Activated T-helper 2 cell treated with anti-CD3 and anti-CD28 coated beads, Interferon-gamma antibody, Interleukin-2, Interleukin-4, amounts not matched to agents 10 μg/mL and 5 μg/mL and 100 μg/mL, durations not matched to agents 14 hours and 24 hours and 36 hours (primary cell): ENCODE results near the gene FLRT2. TPM values are rescaled to one million over a fixed set of nuclear protein-coding genes. Genes with fewer than 3 reads are reported as not detected.

Experiments used
- DNase-seq: peaks from one replicate; pipeline ENCODE4 v3.0.0; 2021; ENCODE audit warnings: low spot score
- H3K27ac Mint-ChIP-seq: one replicate; pipeline ENCODE4 v1.8.0; 2021; ENCODE audit warnings: mixed read lengths
- H3K27me3 Mint-ChIP-seq: one replicate; pipeline ENCODE4 v1.8.0; 2021; ENCODE audit warnings: low read depth, mixed read lengths
- H3K36me3 Mint-ChIP-seq: one replicate; pipeline ENCODE4 v1.8.0; 2021; ENCODE audit warnings: low read depth, mixed read lengths
- H3K4me1 Mint-ChIP-seq: one replicate; pipeline ENCODE4 v1.8.0; 2021; ENCODE audit warnings: low read depth, mixed read lengths
- H3K4me3 Mint-ChIP-seq: one replicate; pipeline ENCODE4 v1.8.0; 2021; ENCODE audit warnings: low read depth, mild to moderate bottlenecking, moderate library complexity, mixed read lengths
- H3K9me3 Mint-ChIP-seq: one replicate; pipeline ENCODE4 v1.8.0; 2021; ENCODE audit warnings: mixed read lengths
- intact Hi-C: fragments of 100-400 bp; cut with micrococcal nuclease; formaldehyde crosslinking; loops from one replicate; pipeline ENCODE4 v1.15.1; 2023
- total RNA-seq: library from RNA; stranded (reverse); gene quantifications from 2 replicates; pipeline ENCODE4 v1.2.3, GENCODE V29; 2022

The FLRT2 gene
- total RNA-seq, 1 donor from 2014 or later, result not detected

- peaks cover 69% of the 10 kb centered on the region for H3K27me3 Mint-ChIP-seq
- peaks cover 8% of the 10 kb centered on the region for H3K4me1 Mint-ChIP-seq
- no peak overlapping the region for H3K27ac Mint-ChIP-seq
- DNase-seq, result no peak
- intact Hi-C loops, result no loop called here
- H3K9me3 Mint-ChIP-seq, result no peaks in the 10 kb centered on the region
- no peak overlapping the region for H3K4me3 Mint-ChIP-seq
- H3K36me3 Mint-ChIP-seq, result no peaks in the 10 kb centered on the region
These were observed 3.3 kb downstream of the FLRT2 start for GRCh38 chr14:85533023-85533860.

GRCh38 chr14:85533861-85534291, 3.9 kb downstream of the FLRT2 start:
- H3K36me3 Mint-ChIP-seq, result no peaks in the 10 kb centered on the region
- no peak overlapping the region for H3K4me3 Mint-ChIP-seq
- H3K27ac Mint-ChIP-seq, result no peak overlapping the region
- no peaks in the 10 kb centered on the region for H3K9me3 Mint-ChIP-seq
- DNase-seq, result no peak
- intact Hi-C loops, result no loop called here
- peaks cover 8% of the 10 kb centered on the region for H3K4me1 Mint-ChIP-seq
- H3K27me3 Mint-ChIP-seq, result peaks cover 64% of the 10 kb centered on the region

DNA sequence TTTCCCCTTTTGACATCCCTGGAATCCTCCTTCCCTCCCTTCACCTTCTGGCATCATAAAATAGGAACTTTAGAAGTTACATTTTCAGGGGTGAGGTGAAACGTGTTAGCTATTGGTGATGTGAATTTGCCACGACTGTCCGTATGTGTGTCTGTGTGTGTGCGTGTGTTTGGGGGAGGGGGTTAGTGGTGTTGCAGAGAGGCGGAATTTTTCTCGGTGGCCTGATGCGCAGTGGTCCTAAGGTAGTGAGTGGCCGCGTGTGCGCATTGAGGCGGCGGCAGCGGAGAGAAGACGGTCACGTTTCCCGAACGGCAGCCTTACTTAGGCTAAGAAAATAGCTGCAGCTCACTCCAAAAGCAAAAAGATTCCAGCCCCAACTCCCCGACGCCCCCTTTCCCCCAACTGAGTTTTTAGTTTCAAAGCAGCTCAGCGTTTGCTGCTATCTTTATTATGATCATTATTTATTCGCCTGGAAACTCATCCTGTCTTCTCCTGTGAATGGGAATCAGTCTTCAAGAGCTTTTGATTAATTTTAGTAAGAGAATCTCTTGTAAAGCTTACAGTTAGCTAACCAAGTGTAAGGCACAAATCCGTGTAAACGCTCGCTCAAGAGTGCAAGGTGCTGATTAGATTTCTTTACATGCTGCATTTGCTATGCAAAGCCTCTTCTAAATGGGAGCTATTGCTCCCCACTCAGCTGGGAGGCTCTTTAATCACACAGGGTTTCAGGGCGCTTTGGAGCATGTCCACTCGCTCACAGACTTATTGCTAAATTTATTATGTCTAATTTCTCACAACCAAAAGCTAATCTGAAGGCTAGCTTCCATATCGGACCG, 4.7 kb downstream of the FLRT2 start:
- peaks cover 57% of the 10 kb centered on the region for H3K27me3 Mint-ChIP-seq
- no peak overlapping the region for H3K4me3 Mint-ChIP-seq
- intact Hi-C loops, result no loop called here
- no peak overlapping the region for H3K27ac Mint-ChIP-seq
- no peaks in the 10 kb centered on the region for H3K36me3 Mint-ChIP-seq
- H3K4me1 Mint-ChIP-seq, result peaks cover 8% of the 10 kb centered on the region
- no peak for DNase-seq
- no peaks in the 10 kb centered on the region for H3K9me3 Mint-ChIP-seq

GRCh38 chr14:85535321-85535720, 5.4 kb downstream of the FLRT2 start:
- H3K27me3 Mint-ChIP-seq, result peaks cover 50% of the 10 kb centered on the region
- peaks cover 8% of the 10 kb centered on the region for H3K4me1 Mint-ChIP-seq
- H3K4me3 Mint-ChIP-seq, result no peak overlapping the region
- DNase-seq, result no peak
- no peaks in the 10 kb centered on the region for H3K9me3 Mint-ChIP-seq
- no peaks in the 10 kb centered on the region for H3K36me3 Mint-ChIP-seq
- intact Hi-C loops, result no loop called here
- H3K27ac Mint-ChIP-seq, result no peak overlapping the region

GRCh38 chr14:85535991-85536832, 6.3 kb downstream of the FLRT2 start:
- intact Hi-C loops, result no loop called here
- Mint-ChIP-seq H3K27me3 (peaks cover 41% of the 10 kb centered on the region), H3K36me3 (no peaks in the 10 kb centered on the region), H3K4me3 (no peak overlapping the region), H3K27ac (no peak overlapping the region), H3K4me1 (peaks cover 8% of the 10 kb centered on the region), H3K9me3 (no peaks in the 10 kb centered on the region)
- DNase-seq, result no peak

- intact Hi-C loops, result no loop called here
- H3K36me3 Mint-ChIP-seq, result no peaks in the 10 kb centered on the region
These were observed 6.9 kb downstream of the FLRT2 start for GRCh38 chr14:85536833-85537190.

DNA sequence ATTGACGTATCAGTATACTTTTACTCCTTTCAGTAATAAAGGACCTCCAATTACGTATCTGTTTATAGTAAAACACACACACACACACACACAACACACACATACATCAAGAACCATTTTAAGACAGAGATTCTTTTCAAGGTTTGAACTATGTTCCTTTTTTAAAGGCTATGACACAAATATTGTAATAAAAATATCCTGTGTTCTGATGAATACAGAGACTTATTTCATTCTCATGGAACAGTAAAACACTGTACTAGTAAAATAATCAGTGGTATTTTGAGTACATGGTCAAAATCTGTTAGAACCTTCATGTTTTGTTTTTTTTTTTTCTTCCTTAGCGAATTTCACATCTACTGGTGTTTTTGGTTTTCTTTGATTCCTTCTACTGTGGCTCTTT, 7.6 kb downstream of the FLRT2 start:
- Mint-ChIP-seq H3K9me3 (no peaks in the 10 kb centered on the region), H3K27me3 (peaks cover 28% of the 10 kb centered on the region), H3K36me3 (no peaks in the 10 kb centered on the region), H3K4me3 (no peak overlapping the region), H3K4me1 (no peaks in the 10 kb centered on the region), H3K27ac (no peak overlapping the region)
- intact Hi-C loops, result no loop called here
- DNase-seq, result no peak

More at GRCh38 chr14:85536833-85537190, 6.9 kb downstream of the FLRT2 start:
- Mint-ChIP-seq H3K4me1 (peaks cover 5% of the 10 kb centered on the region), H3K27ac (no peak overlapping the region), H3K27me3 (peaks cover 35% of the 10 kb centered on the region), H3K9me3 (no peaks in the 10 kb centered on the region), H3K4me3 (no peak overlapping the region)
- no peak for DNase-seq

DNA sequence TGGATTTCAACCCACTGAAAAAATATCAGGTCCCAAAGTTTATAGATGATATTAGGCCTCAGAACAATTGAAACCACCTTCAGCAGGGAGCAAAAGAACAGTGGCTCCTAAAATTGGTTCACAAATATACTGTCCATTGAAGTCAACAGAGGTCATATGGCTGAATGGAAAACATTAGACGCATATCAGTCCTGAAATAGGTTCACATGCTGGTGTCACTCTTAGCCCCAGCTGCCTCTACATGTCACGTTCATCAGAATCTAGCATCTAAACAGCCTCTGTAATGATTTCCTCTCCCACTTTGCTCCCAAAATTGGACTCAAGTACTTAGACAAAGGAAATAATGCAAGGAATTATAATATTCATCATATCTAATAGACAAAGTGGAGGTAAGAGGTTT, 8.7 kb downstream of the FLRT2 start:
- Mint-ChIP-seq H3K9me3 (no peaks in the 10 kb centered on the region), H3K4me1 (no peaks in the 10 kb centered on the region), H3K4me3 (no peak overlapping the region), H3K36me3 (no peaks in the 10 kb centered on the region), H3K27me3 (peaks cover 23% of the 10 kb centered on the region), H3K27ac (no peak overlapping the region)
- no peak for DNase-seq
- intact Hi-C loops, result no loop called here

GRCh38 chr14:85539510-85539909, 9.6 kb downstream of the FLRT2 start:
- no peaks in the 10 kb centered on the region for H3K36me3 Mint-ChIP-seq
- no peak for DNase-seq
- no peaks in the 10 kb centered on the region for H3K9me3 Mint-ChIP-seq
- H3K4me3 Mint-ChIP-seq, result no peak overlapping the region
- H3K27me3 Mint-ChIP-seq, result peaks cover 17% of the 10 kb centered on the region
- H3K27ac Mint-ChIP-seq, result no peak overlapping the region
- intact Hi-C loops, result no loop called here
- H3K4me1 Mint-ChIP-seq, result no peaks in the 10 kb centered on the region

DNA sequence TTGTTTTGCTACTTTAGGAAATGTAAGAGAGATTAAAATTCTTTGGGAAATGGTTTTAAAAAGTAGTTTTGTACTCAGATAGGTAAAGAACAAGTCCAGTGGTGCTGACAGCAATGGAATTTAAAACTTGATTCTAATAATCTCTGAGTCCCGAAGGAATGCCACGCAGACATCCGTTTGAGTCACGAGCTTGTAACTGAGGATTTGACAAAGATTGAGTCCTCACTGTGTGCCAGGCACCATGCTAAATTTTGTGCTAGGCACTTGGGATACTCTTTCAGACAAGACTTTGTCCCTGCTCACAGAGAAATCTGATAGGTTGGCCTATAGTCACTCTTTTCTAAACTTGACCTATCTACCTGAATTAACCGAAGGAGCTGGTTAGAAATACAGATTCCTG, 12.7 kb downstream of the FLRT2 start:
- Mint-ChIP-seq H3K9me3 (no peaks in the 10 kb centered on the region), H3K27me3 (no peaks in the 10 kb centered on the region), H3K4me1 (no peaks in the 10 kb centered on the region), H3K36me3 (no peaks in the 10 kb centered on the region), H3K27ac (no peak overlapping the region), H3K4me3 (no peak overlapping the region)
- intact Hi-C loops, result no loop called here
- no peak for DNase-seq

- Mint-ChIP-seq H3K4me3 (no peak overlapping the region), H3K27ac (no peak overlapping the region), H3K9me3 (no peaks in the 10 kb centered on the region), H3K36me3 (no peaks in the 10 kb centered on the region), H3K4me1 (no peaks in the 10 kb centered on the region), H3K27me3 (no peaks in the 10 kb centered on the region)
- no peak for DNase-seq
- intact Hi-C loops, result no loop called here
These were observed 15.8 kb downstream of the FLRT2 start for GRCh38 chr14:85545738-85546137.

- H3K27ac Mint-ChIP-seq, result no peak overlapping the region
- no peak overlapping the region for H3K4me3 Mint-ChIP-seq
- intact Hi-C loops, result no loop called here
- no peaks in the 10 kb centered on the region for H3K27me3 Mint-ChIP-seq
- no peaks in the 10 kb centered on the region for H3K9me3 Mint-ChIP-seq
- no peak for DNase-seq
- H3K36me3 Mint-ChIP-seq, result no peaks in the 10 kb centered on the region
- H3K4me1 Mint-ChIP-seq, result no peaks in the 10 kb centered on the region
These were observed 16.4 kb downstream of the FLRT2 start for GRCh38 chr14:85546390-85546789.
